CD4-positive, alpha-beta memory T cell (primary cell): Measurements from ENCODE around the gene RGMB. TPM values are rescaled to one million over a fixed set of nuclear protein-coding genes. Genes with fewer than 3 reads are reported as not detected.

ENCODE experiments used
- CTCF ChIA-PET: fragments of 350-600 bp; sonication (Branson Sonifier 250); formaldehyde crosslinking; loops from one replicate; lab custom pipeline; 2021; ENCODE audit warnings: inconsistent platforms; ENCODE audit not compliant: partially characterized antibody; lab: Charles Lee
- POLR2A ChIA-PET: fragments of 350-600 bp; sonication (Branson Sonifier 250); formaldehyde crosslinking; loops from one replicate; lab custom pipeline; 2021; ENCODE audit not compliant: partially characterized antibody; lab: Charles Lee
- DNase-seq, 5 donors: peaks; one replicate each; pipeline versions ENCODE4 v3.0.0 to v3.0.0-alpha.2; 2020 to 2022; ENCODE audit warnings: mixed read lengths in 1 of 5
- H3K27ac ChIP-seq: one replicate; pipeline ENCODE4 v1.7.0; 2013; ENCODE audit warnings: low read depth, low read length
- H3K27me3 ChIP-seq: 2 replicates; pipeline ENCODE4 v1.7.0; 2013; ENCODE audit warnings: mild to moderate bottlenecking, low read length, moderate library complexity; ENCODE audit not compliant: insufficient read depth
- H3K36me3 ChIP-seq: 2 replicates; pipeline ENCODE4 v1.7.0; 2013; ENCODE audit warnings: mild to moderate bottlenecking, low read length, moderate library complexity; ENCODE audit not compliant: insufficient read depth
- H3K4me1 ChIP-seq: 2 replicates; pipeline ENCODE4 v1.7.0; 2013; ENCODE audit warnings: mild to moderate bottlenecking, low read length, moderate library complexity; ENCODE audit not compliant: insufficient read depth
- H3K4me3 ChIP-seq, 2 donors: one replicate each; pipeline ENCODE4 v1.7.0; 2013; ENCODE audit warnings: low read length in 2 of 2, mild to moderate bottlenecking in 1 of 2
- H3K9me3 ChIP-seq, 2 donors: one replicate each; pipeline ENCODE4 v1.7.0; 2013; ENCODE audit warnings: low read length in 2 of 2, control low read depth in 1 of 2; ENCODE audit not compliant: control insufficient read depth in 1 of 2
- H3K27ac Mint-ChIP-seq, 7 donors: one replicate each; pipeline ENCODE4 v1.8.0; 2020 to 2021; ENCODE audit warnings: mixed read lengths in 7 of 7, mild to moderate bottlenecking in 6 of 7, inconsistent platforms in 3 of 7, moderate library complexity in 3 of 7
- H3K27me3 Mint-ChIP-seq, 2 donors: one replicate each; pipeline ENCODE4 v1.8.0; 2020 to 2021; ENCODE audit warnings: mixed read lengths in 2 of 2
- H3K36me3 Mint-ChIP-seq, 2 donors: one replicate each; pipeline ENCODE4 v1.8.0; 2020 to 2021; ENCODE audit warnings: mixed read lengths in 2 of 2, inconsistent platforms in 1 of 2, mild to moderate bottlenecking in 1 of 2
- H3K4me1 Mint-ChIP-seq, 4 donors: one replicate each; pipeline ENCODE4 v1.8.0; 2020 to 2021; ENCODE audit warnings: mixed read lengths in 4 of 4, mild to moderate bottlenecking in 1 of 4
- H3K4me3 Mint-ChIP-seq, 8 donors: one replicate each; pipeline ENCODE4 v1.8.0; 2020 to 2021; ENCODE audit warnings: mixed read lengths in 8 of 8, mild to moderate bottlenecking in 7 of 8, moderate library complexity in 6 of 8, inconsistent platforms in 3 of 8
- H3K9me3 Mint-ChIP-seq, 8 donors: one replicate each; pipeline ENCODE4 v1.8.0; 2020 to 2021; ENCODE audit warnings: mixed read lengths in 8 of 8, mild to moderate bottlenecking in 5 of 8, inconsistent platforms in 3 of 8, moderate library complexity in 1 of 8
- intact Hi-C: fragments of 100-400 bp; cut with micrococcal nuclease; formaldehyde crosslinking; loops from one replicate; pipeline ENCODE4 v1.15.1; 2023
- polyA plus RNA-seq, 2 donors: library from polyadenylated mRNA; unstranded; fragments of 300-500 nt; fragmentation: Illumina TruSeq; gene quantifications; one replicate each; pipeline ENCODE4 v1.2.3, GENCODE V29; 2021
- total RNA-seq, 2 experiments: library from RNA; stranded (reverse); gene quantifications; one replicate each; pipeline ENCODE4 v1.2.3, GENCODE V29; 2021

Gene RGMB
- total and polyA plus RNA-seq, 4 experiments from 2014 or later, result 5.4 to 17.0 (median 12.1) TPM

GRCh38 chr5:98770911-98771322 is 2.5 kb upstream of the RGMB start:
- peak in 4 of 5 donors; percentile 31 to 40 (median 38) for DNase-seq
- intact Hi-C loops, result loop anchor here (1.0 to 10.0 kb wide), 5 partner anchors 25 to 1964 kb away; partner anchors contain the start of genes ERAP1 and FAM174A

GRCh38 chr5:98771382-98772109 is 1.9 kb upstream of the RGMB start:
- Mint-ChIP-seq H3K27me3 (peaks cover 10 to 16% of the 10 kb centered on the region in 2 donors), H3K27ac (peak overlapping the region; percentile 50 to 91 (median 86)), H3K9me3 (peaks cover 0 to 4% (median 0%) of the 10 kb centered on the region in 8 donors), H3K4me1 (peaks cover 40 to 83% (median 49%) of the 10 kb centered on the region in 4 donors), H3K36me3 (peaks cover 0 to 16% of the 10 kb centered on the region in 2 donors), H3K4me3 (peak overlapping the region; percentile 88 to 99 (median 94))
- Histone ChIP-seq H3K27me3 (peaks cover 15% of the 10 kb centered on the region), H3K9me3 (no peaks in the 10 kb centered on the region), H3K36me3 (no peaks in the 10 kb centered on the region), H3K4me3 (peak overlapping the region; percentile 43 to 52), H3K4me1 (peaks cover 55% of the 10 kb centered on the region), H3K27ac (no peak overlapping the region)
- DNase-seq, result peak; percentile 76 to 81 (median 79)
- ChIA-PET POLR2A (interaction anchor here (1.9 kb wide), 1 partner anchor 158 kb away, joined by 9 read pairs; the partner anchor contains the start of gene CHD1), CTCF (interaction anchor here (0.9 to 6.9 kb wide), 11 partner anchors 9 to 1591 kb away, joined by 3 to 97 read pairs (median 4); partner anchors contain the start of gene RIOK2)
- intact Hi-C loops, result loop anchor here (1.0 to 10.0 kb wide), 5 partner anchors 25 to 1964 kb away; partner anchors contain the start of genes ERAP1 and FAM174A

More at GRCh38 chr5:98770911-98771322, 2.5 kb upstream of the RGMB start:
- ChIA-PET POLR2A (interaction anchor here (1.5 to 1.9 kb wide), 2 partner anchors 10 to 159 kb away, joined by 4 to 9 read pairs; partner anchors contain the start of gene CHD1), CTCF (interaction anchor here (0.6 to 6.9 kb wide), 12 partner anchors 9 to 1590 kb away, joined by 3 to 97 read pairs (median 4); partner anchors contain the start of gene RIOK2)
- Histone ChIP-seq H3K9me3 (no peaks in the 10 kb centered on the region), H3K27ac (peak overlapping the region; percentile 22), H3K27me3 (peaks cover 15% of the 10 kb centered on the region), H3K36me3 (no peaks in the 10 kb centered on the region), H3K4me1 (peaks cover 49% of the 10 kb centered on the region), H3K4me3 (peak overlapping the region; percentile 43 to 52)
- Mint-ChIP-seq H3K27me3 (peaks cover 13 to 16% of the 10 kb centered on the region in 2 donors), H3K4me1 (peaks cover 36 to 76% (median 45%) of the 10 kb centered on the region in 4 donors), H3K4me3 (peak overlapping the region; percentile 88 to 99 (median 94)), H3K36me3 (peaks cover 0 to 16% of the 10 kb centered on the region in 2 donors), H3K27ac (peak overlapping the region; percentile 75 to 91 (median 89)), H3K9me3 (peaks cover 0 to 4% (median 0%) of the 10 kb centered on the region in 8 donors)

GRCh38 chr5:98772415-98773213 is 849 bp upstream of the RGMB start:
- Histone ChIP-seq H3K4me1 (peaks cover 56% of the 10 kb centered on the region), H3K27me3 (peaks cover 15% of the 10 kb centered on the region), H3K9me3 (no peaks in the 10 kb centered on the region), H3K4me3 (peak overlapping the region; percentile 71 to 73), H3K36me3 (no peaks in the 10 kb centered on the region), H3K27ac (peak overlapping the region; percentile 59)
- peak overlapping the region; percentile 85 to 97 (median 92) for H3K27ac Mint-ChIP-seq
- CTCF ChIA-PET, result interaction anchor here (0.9 to 6.9 kb wide), 4 partner anchors 12 to 1592 kb away, joined by 3 to 97 read pairs (median 28); no protein-coding TSS in a partner anchor
- H3K4me1 Mint-ChIP-seq, result peaks cover 41 to 80% (median 54%) of the 10 kb centered on the region in 4 donors
- peak in 3 of 5 donors; percentile 5 to 74 (median 67) for DNase-seq
- peaks cover 0 to 4% (median 0%) of the 10 kb centered on the region in 8 donors for H3K9me3 Mint-ChIP-seq
- H3K27me3 Mint-ChIP-seq, result peaks cover 7 to 12% of the 10 kb centered on the region in 2 donors
- peak overlapping the region; percentile 89 to 96 (median 95) for H3K4me3 Mint-ChIP-seq
- POLR2A ChIA-PET, result interaction anchor here (0.7 to 1.3 kb wide), 3 partner anchors 157 to 1964 kb away, joined by 3 to 7 read pairs (median 3); partner anchors contain the start of gene CHD1
- intact Hi-C loops, result loop anchor here (1.0 to 10.0 kb wide), 6 partner anchors 157 to 1965 kb away; partner anchors contain the start of genes CHD1, ERAP1, FAM174A and RIOK2
- H3K36me3 Mint-ChIP-seq, result peaks cover 0 to 16% of the 10 kb centered on the region in 2 donors

- Histone ChIP-seq H3K4me3 (peak overlapping the region; percentile 71 to 73), H3K9me3 (no peaks in the 10 kb centered on the region), H3K27me3 (peaks cover 10% of the 10 kb centered on the region), H3K27ac (peak overlapping the region; percentile 59), H3K4me1 (peaks cover 53% of the 10 kb centered on the region), H3K36me3 (no peaks in the 10 kb centered on the region)
- Mint-ChIP-seq H3K9me3 (peaks cover 0 to 4% (median 0%) of the 10 kb centered on the region in 8 donors), H3K4me1 (peaks cover 39 to 74% (median 54%) of the 10 kb centered on the region in 4 donors), H3K36me3 (peaks cover 0 to 16% of the 10 kb centered on the region in 2 donors), H3K27ac (peak overlapping the region; percentile 85 to 97 (median 92)), H3K4me3 (peak overlapping the region; percentile 89 to 96 (median 95)), H3K27me3 (peaks cover 5 to 8% of the 10 kb centered on the region in 2 donors)
- intact Hi-C loops, result loop anchor here (1.0 to 10.0 kb wide), 6 partner anchors 156 to 1966 kb away; partner anchors contain the start of genes CHD1, ERAP1, FAM174A and RIOK2
- ChIA-PET POLR2A (interaction anchor here (0.7 to 1.3 kb wide), 3 partner anchors 156 to 1965 kb away, joined by 3 to 7 read pairs (median 3); partner anchors contain the start of gene CHD1), CTCF (interaction anchor here (6.7 to 6.9 kb wide), 2 partner anchors 11 to 24 kb away, joined by 51 to 97 read pairs; no protein-coding TSS in a partner anchor)
- DNase-seq, result no peak
Measured at GRCh38 chr5:98773214-98773463, 324 bp upstream of the RGMB start.

GRCh38 chr5:98774192-98775033 is 950 bp downstream of the RGMB start:
- intact Hi-C loops, result loop anchor here (2.0 to 10.0 kb wide), 4 partner anchors 258 to 1967 kb away; partner anchors contain the start of genes ERAP1 and FAM174A
- Mint-ChIP-seq H3K27me3 (peaks cover 2 to 3% of the 10 kb centered on the region in 2 donors), H3K27ac (peak overlapping the region; percentile 87 to 98 (median 94)), H3K36me3 (peaks cover 0 to 16% of the 10 kb centered on the region in 2 donors), H3K9me3 (peaks cover 0 to 4% (median 0%) of the 10 kb centered on the region in 8 donors), H3K4me3 (peak overlapping the region; percentile 94 to 99 (median 98)), H3K4me1 (peaks cover 34 to 67% (median 51%) of the 10 kb centered on the region in 4 donors)
- peak; percentile 52 to 68 (median 57) for DNase-seq
- ChIA-PET POLR2A (interaction anchor here (1.3 kb wide), 1 partner anchor 1591 kb away, joined by 5 read pairs; the partner anchor contains the start of gene RIOK2), CTCF (interaction anchor here (5.7 kb wide), 1 partner anchor 21 kb away, joined by 35 read pairs; no protein-coding TSS in a partner anchor)
- Histone ChIP-seq H3K27me3 (peaks cover under 1% of the 10 kb centered on the region), H3K27ac (peak overlapping the region; percentile 59), H3K36me3 (no peaks in the 10 kb centered on the region), H3K4me1 (peaks cover 43% of the 10 kb centered on the region), H3K9me3 (no peaks in the 10 kb centered on the region), H3K4me3 (peak overlapping the region; percentile 36 to 71)
